Smooth muscle cell (in vitro differentiated cells): ENCODE measurements around the gene ACSF3. TPM values are rescaled to one million over a fixed set of nuclear protein-coding genes. Genes with fewer than 3 reads are reported as not detected.
A peak's percentile ranks its signal among the peaks of the same experiment; 100 is the strongest.

Experiments
- DNase-seq: peaks from one replicate; lab custom pipeline; 2025; ENCODE audit not compliant: unreplicated experiment; lab: John Stamatoyannopoulos, UW
- H2AFZ ChIP-seq: fragments of 200-600 bp; sonication (generic); 2 replicates; pipeline ENCODE4 v1.6.0; 2016; ENCODE audit warnings: antibody characterized with exemption, low read depth, mild to moderate bottlenecking
- H3F3A ChIP-seq: fragments of 200-600 bp; sonication (generic); 2 replicates; pipeline ENCODE4 v1.6.0; 2017; ENCODE audit warnings: antibody characterized with exemption, low read depth
- H3K27ac ChIP-seq: fragments of 200-600 bp; sonication (generic); 2 replicates; pipeline ENCODE4 v1.5.1; 2016; ENCODE audit warnings: low read depth, mild to moderate bottlenecking
- H3K27me3 ChIP-seq: fragments of 200-600 bp; sonication (generic); 2 replicates; pipeline ENCODE4 v1.6.1; 2016; ENCODE audit warnings: low read depth, mild to moderate bottlenecking
- H3K36me3 ChIP-seq: fragments of 200-600 bp; sonication (generic); 2 replicates; pipeline ENCODE4 v1.5.1; 2016; ENCODE audit warnings: low read depth
- H3K4me1 ChIP-seq: fragments of 200-600 bp; sonication (generic); 2 replicates; pipeline ENCODE4 v1.5.1; 2016; ENCODE audit warnings: low read depth
- H3K4me2 ChIP-seq: fragments of 200-600 bp; sonication (generic); 2 replicates; pipeline ENCODE4 v1.6.0; 2016; ENCODE audit warnings: mild to moderate bottlenecking
- H3K4me3 ChIP-seq: fragments of 200-600 bp; sonication (generic); 2 replicates; pipeline ENCODE4 v1.5.1; 2016; ENCODE audit warnings: mild to moderate bottlenecking
- H3K79me2 ChIP-seq: fragments of 200-600 bp; sonication (generic); 2 replicates; pipeline ENCODE4 v1.6.0; 2016; ENCODE audit warnings: low read depth, mild to moderate bottlenecking
- H3K9ac ChIP-seq: fragments of 200-600 bp; sonication (generic); 2 replicates; pipeline ENCODE4 v1.6.0; 2016; ENCODE audit warnings: low read depth
- H3K9me3 ChIP-seq: fragments of 200-600 bp; sonication (generic); replicated peaks from 2 replicates; pipeline ENCODE4 v1.5.1; 2016; ENCODE audit warnings: low read depth
- H4K20me1 ChIP-seq: fragments of 200-600 bp; sonication (generic); 2 replicates; pipeline ENCODE4 v1.6.0; 2016; ENCODE audit warnings: low read depth
- WGBS: methylation state at CpG from one replicate; pipeline ENCODE4 v1.1.7; 2016; ENCODE audit warnings: low lambda C conversion rate; 5-methylcytosine and 5-hydroxymethylcytosine counted together
- polyA plus RNA-seq: library from polyadenylated mRNA; unstranded; fragments of >200 nt; fragmentation: Nextera tagmentation; extraction: Ambion mirVana; gene quantifications from 2 replicates; pipeline ENCODE4 v1.2.1, GENCODE V29; 2016
- total RNA-seq: library from RNA; depleted of rRNA; stranded (reverse); fragments of >200 nt; gene quantifications from 2 replicates; pipeline ENCODE4 v1.2.3, GENCODE V29; 2014
- TF ChIP-seq, protein P1 (sequence below): fragments of 200-600 bp; sonication (generic); IDR thresholded peaks from 2 replicates; pipeline ENCODE4 v1.5.1; 2017; ENCODE audit warnings: borderline replicate concordance, mild to moderate bottlenecking, antibody characterized with exemption; ENCODE audit not compliant: insufficient read depth, poor library complexity, severe bottlenecking

Gene ACSF3
- total and polyA plus RNA-seq, 2 experiments from 2014 or later: 13.6 to 15.1 TPM

DNA sequence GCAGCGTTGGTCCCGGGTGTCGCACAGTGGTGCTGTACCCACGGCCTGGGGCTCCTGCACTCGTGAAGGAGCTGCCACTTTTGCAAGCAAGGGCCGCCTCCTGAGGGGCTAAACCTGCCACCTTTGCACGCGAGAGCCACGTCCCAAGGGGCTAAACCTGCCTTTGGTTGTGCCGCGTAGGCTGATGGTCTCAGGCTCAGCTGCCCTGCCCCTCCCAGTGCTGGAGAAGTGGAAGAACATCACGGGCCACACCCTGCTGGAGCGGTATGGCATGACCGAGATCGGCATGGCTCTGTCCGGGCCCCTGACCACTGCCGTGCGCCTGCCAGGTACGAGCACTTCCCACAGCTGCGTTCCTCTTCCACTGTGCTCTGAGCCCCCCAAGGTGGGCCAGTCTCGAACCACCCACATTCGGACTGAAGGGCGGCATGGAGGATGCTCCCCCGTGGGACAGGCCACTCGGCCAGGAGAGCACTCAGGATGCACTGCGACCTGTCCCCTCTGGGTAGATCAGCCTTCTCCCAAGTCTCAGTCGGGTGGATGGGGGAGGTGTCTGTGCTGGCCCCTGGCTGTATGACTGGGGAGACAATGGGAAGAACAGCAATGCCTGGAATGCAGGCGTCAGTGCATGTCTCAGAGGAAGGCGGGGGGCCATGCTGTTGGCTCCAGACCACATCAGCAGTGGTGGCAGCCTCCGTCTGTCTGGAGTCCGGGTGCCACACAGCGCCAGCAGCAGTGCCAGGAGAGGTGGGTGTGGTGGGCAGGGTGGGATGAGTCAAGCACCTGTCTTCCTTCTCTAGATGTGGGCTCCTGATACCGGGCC is 20.7 kb downstream of the ACSF3 start:
- Histone ChIP-seq H4K20me1 (peaks cover 12% of the 10 kb centered on the region), H3K4me1 (peaks cover 4% of the 10 kb centered on the region), H3K4me3 (no peak overlapping the region), H3K27me3 (no peaks in the 10 kb centered on the region), H3K36me3 (no peaks in the 10 kb centered on the region), H2AFZ (no peak overlapping the region), H3K9ac (no peak overlapping the region), H3K9me3 (no peaks in the 10 kb centered on the region), H3K4me2 (peak overlapping the region; percentile 58), H3K27ac (peak overlapping the region; percentile 76), H3F3A (no peaks in the 10 kb centered on the region), H3K79me2 (no peaks in the 10 kb centered on the region)
- 89% methylated on average over 33 of the region's 33 CpGs for WGBS
- no peak for DNase-seq
- TF ChIP-seq, protein P1, sequence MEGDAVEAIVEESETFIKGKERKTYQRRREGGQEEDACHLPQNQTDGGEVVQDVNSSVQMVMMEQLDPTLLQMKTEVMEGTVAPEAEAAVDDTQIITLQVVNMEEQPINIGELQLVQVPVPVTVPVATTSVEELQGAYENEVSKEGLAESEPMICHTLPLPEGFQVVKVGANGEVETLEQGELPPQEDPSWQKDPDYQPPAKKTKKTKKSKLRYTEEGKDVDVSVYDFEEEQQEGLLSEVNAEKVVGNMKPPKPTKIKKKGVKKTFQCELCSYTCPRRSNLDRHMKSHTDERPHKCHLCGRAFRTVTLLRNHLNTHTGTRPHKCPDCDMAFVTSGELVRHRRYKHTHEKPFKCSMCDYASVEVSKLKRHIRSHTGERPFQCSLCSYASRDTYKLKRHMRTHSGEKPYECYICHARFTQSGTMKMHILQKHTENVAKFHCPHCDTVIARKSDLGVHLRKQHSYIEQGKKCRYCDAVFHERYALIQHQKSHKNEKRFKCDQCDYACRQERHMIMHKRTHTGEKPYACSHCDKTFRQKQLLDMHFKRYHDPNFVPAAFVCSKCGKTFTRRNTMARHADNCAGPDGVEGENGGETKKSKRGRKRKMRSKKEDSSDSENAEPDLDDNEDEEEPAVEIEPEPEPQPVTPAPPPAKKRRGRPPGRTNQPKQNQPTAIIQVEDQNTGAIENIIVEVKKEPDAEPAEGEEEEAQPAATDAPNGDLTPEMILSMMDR: no peak

DNA sequence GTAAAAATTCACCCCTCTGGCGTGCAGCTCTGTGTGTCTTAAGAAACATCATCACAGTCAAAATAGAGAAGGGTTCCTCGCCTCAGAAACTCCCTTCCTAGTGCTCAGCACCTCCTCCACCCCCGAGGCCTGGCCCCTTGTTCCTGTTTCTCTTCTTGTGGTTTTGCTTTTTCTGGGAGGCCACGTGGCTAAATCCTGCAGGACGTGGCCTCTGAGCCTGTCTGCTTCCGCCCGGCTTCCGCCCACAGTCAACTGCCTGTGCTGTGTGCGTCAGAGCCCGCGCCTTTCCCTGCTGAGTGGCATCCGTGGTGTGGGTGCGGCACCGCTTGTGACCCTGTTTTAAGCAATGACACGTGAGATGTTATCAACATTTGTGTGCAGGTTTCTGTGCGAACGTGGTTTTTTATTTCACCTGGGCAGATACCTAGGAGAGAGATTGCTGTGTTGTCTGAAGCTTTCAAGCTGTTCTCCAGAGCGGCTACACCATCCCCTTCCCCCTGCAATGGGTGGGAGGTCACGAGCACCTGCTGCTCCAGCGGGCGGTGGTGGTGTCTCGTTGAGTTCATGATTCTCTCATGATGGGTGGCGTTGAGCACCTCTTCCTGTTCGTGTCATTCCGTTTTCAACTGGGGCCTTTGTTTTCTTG is 21.7 kb downstream of the ACSF3 start:
- TF ChIP-seq, protein P1: no peak
- H2AFZ ChIP-seq: no peak overlapping the region
- no peaks in the 10 kb centered on the region for H3K27me3 ChIP-seq
- peaks cover 9% of the 10 kb centered on the region for H4K20me1 ChIP-seq
- WGBS: 73% methylated on average over 25 of the region's 25 CpGs
- H3K4me2 ChIP-seq: peak overlapping the region; percentile 58
- H3K4me1 ChIP-seq: peaks cover 4% of the 10 kb centered on the region
- H3K27ac ChIP-seq: peak overlapping the region; percentile 76
- DNase-seq: no peak
- peak overlapping the region; percentile 21 for H3K9ac ChIP-seq
- H3K4me3 ChIP-seq: no peak overlapping the region
- H3K36me3 ChIP-seq: no peaks in the 10 kb centered on the region
- no peaks in the 10 kb centered on the region for H3K9me3 ChIP-seq
- H3K79me2 ChIP-seq: no peaks in the 10 kb centered on the region
- no peaks in the 10 kb centered on the region for H3F3A ChIP-seq

DNA sequence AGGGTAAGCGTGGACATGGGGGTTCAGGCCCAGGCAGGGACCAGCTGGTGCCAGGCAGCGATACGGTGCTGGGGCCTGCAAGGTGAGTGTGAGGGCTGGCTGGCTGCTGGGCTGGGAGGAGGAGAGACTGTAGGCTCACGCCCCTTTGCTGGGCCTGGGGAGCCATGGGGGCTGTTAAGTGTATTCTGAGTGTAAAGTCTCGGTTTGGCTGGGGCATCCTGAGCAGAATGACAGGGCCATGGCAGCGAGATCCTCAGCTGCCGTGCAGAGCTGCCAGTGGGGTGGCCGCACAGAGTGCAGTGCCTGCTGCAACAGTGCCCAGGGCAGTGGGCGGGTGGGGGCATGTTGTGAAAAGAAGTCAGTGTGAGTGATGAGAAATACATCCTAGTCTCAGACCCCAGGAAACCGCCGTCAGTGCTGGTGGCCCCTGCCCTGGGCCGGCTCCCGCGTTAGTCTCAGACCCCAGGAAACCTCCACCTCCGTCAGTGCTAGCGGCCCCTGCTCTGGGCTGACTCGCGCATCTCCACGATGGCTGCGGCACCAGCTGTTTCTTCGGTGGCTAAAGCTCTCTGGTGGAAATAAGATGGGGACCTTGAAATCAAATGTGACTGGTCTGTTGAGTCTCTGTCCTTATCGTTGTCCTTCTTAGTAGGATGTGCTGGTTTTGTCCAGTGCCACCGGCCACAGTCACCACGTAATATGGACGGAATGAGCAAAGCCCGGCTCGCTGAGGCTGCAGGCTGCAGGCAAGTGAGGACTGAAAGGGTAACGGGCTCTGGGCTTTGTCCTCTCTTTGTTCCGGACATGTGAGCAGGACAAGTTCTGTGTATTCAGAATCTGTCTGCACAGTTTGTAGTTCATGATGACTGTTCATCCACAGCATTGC is 22.9 kb downstream of the ACSF3 start:
- Histone ChIP-seq H3K4me2 (no peak overlapping the region), H3F3A (no peaks in the 10 kb centered on the region), H3K27ac (no peak overlapping the region), H3K4me1 (peaks cover 4% of the 10 kb centered on the region), H3K79me2 (no peaks in the 10 kb centered on the region), H4K20me1 (no peaks in the 10 kb centered on the region), H3K4me3 (no peak overlapping the region), H3K36me3 (no peaks in the 10 kb centered on the region), H3K9me3 (no peaks in the 10 kb centered on the region), H2AFZ (no peak overlapping the region), H3K27me3 (no peaks in the 10 kb centered on the region), H3K9ac (no peak overlapping the region)
- DNase-seq: no peak
- TF ChIP-seq, protein P1: no peak
- WGBS: 95% methylated on average over 29 of the region's 29 CpGs
